ENCODE data around the gene SLC2A4RG. TPM values are rescaled to one million over a fixed set of nuclear protein-coding genes. Genes with fewer than 3 reads are reported as not detected.
"Not testable (repeated sequence)": the region's sequence is repeated elsewhere in the genome, so short reads cannot be mapped to it uniquely, and the experiment has no call there.

The SLC2A4RG gene
- total RNA-seq, 1 donor from 2014 or later = 64.1 TPM

- Histone ChIP-seq H3K4me3 (no peak overlapping the region), H3K36me3 (peaks cover 28% of the 10 kb centered on the region), H3K27ac (no peak overlapping the region), H3K9me3 (peaks cover 7% of the 10 kb centered on the region), H3K4me1 (no peaks in the 10 kb centered on the region), H3K27me3 (no peaks in the 10 kb centered on the region)
- DNase-seq = no peak
- no peak for ATAC-seq
- TF ChIP-seq, protein P1, sequence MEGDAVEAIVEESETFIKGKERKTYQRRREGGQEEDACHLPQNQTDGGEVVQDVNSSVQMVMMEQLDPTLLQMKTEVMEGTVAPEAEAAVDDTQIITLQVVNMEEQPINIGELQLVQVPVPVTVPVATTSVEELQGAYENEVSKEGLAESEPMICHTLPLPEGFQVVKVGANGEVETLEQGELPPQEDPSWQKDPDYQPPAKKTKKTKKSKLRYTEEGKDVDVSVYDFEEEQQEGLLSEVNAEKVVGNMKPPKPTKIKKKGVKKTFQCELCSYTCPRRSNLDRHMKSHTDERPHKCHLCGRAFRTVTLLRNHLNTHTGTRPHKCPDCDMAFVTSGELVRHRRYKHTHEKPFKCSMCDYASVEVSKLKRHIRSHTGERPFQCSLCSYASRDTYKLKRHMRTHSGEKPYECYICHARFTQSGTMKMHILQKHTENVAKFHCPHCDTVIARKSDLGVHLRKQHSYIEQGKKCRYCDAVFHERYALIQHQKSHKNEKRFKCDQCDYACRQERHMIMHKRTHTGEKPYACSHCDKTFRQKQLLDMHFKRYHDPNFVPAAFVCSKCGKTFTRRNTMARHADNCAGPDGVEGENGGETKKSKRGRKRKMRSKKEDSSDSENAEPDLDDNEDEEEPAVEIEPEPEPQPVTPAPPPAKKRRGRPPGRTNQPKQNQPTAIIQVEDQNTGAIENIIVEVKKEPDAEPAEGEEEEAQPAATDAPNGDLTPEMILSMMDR (IDR thresholded peaks at IDR 0.05) = no peak
- intact Hi-C loops (cut with DNase I) = no loop called here
Measured at GRCh38 chr20:63718996-63719395, 20.6 kb upstream of the SLC2A4RG start.

DNA sequence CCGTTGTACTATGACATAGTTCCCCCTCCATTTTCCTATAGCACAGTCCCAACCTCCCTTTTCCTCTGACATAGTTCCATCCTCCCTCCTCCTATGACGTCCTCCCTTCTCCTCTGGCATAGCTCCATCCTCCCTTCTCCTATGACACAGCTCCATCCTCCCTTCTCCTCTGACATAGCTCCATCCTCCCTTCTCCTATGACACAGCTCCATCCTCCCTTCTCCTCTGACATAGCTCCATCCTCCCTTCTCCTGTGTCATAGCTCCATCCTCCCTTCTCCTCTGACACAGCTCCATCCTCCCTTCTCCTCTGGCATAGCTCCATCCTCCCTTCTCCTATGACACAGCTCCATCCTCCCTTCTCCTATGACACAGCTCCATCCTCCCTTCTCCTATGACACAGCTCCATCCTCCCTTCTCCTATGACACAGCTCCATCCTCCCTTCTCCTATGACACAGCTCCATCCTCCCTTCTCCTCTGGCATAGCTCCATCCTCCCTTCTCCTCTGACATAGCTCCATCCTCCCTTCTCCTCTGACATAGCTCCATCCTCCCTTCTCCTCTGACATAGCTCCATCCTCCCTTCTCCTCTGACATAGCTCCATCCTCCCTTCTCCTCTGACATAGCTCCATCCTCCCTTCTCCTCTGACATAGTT, 16.5 kb upstream of the SLC2A4RG start:
- Histone ChIP-seq H3K9me3 (peaks cover 12% of the 10 kb centered on the region), H3K36me3 (peaks cover 22% of the 10 kb centered on the region)
- DNase-seq; ATAC-seq; H3K4me3 ChIP-seq; H3K4me1 ChIP-seq; intact Hi-C loops (cut with DNase I); H3K27ac ChIP-seq; H3K27me3 ChIP-seq: not testable (repeated sequence)

DNA sequence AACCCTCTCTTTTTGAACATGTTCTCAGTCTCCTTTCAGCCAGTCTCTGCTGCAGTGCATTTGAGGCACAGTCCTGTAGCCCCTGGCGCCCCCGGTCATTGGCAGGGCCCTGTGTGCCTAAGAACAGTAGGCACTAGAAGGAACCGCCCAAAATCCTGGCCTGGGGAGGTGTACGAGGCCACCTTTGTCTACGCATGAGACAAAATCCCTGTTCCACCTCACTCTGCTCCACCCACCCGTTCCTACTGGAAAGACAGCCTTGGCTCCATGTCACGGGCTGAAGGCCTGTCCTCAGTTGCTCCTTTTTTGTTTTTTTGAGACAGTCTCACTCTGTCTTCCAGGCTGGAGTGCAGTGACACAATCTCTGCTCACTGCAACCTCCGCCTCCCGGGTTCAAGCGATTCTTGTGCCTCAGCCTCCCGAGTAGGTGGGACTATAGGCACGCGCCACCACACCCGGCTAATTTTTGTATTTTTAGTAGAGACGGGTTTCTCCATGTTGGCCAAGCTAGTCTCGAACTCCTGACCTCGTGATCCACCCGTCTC, 9.3 kb upstream of the SLC2A4RG start:
- H3K9me3 ChIP-seq; H3K27me3 ChIP-seq; intact Hi-C loops (cut with DNase I); DNase-seq; H3K27ac ChIP-seq; H3K4me3 ChIP-seq; ATAC-seq: not testable (repeated sequence)
- Histone ChIP-seq H3K4me1 (peaks cover 12% of the 10 kb centered on the region), H3K36me3 (peaks cover 18% of the 10 kb centered on the region)

DNA sequence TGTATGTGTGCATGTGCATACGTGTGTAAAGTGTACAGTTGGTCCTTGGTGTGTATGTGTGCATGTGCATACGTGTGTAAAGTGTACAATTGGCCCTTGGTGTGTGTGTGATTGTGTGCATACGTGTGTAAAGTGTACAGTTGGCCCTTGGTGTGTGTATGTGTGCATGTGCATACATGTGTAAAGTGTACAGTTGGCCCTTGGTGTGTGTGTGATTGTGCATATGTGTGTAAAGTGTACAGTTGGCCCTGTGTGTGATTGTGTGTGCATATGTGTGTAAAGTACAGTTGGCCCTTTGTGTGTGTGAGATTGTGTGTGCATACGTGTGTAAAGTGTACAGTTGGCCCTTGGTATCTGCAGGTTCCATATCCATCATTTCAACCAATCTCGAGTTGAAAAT, 8.2 kb upstream of the SLC2A4RG start:
- intact Hi-C loops (cut with DNase I) = no loop called here
- H3K36me3 ChIP-seq = peaks cover 27% of the 10 kb centered on the region

DNA sequence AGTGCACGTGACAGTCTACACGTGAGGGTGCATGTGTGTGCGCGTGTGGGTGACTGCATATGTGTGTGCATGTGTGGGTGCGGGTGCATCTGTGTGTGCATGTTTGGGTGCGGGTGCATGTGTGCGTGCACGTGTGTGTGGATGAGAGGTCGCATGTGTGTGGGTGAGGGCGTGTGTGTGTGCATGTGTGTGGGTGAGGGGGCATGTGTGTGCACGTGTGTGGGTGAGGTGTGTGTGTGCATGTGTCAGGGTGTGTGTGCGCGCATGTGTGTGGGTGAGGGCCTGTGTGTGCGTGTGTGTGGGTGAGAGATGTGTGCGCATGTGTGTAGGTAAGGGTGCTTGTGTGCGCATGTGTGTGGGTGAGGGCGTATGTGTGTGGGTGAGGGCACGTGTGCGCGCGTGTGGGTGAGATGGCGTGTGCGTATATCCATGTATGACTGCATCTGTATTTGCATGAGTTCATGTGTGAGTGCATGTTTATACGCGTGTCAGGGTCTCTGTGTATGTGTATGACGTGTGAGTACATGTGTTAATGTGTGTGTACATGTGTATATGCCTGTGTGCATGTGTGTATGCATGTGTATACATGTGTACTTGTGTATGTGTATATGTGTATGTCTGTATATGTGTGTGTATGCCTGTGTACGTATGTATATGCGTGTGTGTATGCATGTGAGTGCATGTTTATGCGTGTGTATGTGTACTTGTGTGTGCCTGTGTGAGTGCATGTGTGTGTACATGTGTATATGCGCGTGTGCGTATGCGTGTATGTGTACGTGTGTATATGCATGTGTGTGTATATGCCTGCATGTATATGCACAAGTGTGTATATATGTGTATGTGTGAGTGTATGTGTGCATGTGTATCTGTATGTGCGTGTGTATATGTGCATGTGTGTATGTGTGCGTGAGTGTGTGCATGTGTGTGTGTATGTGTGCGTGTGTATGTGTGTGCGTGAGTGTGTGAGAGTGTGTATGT, 7.2 kb upstream of the SLC2A4RG start:
- Histone ChIP-seq H3K36me3 (peaks cover 27% of the 10 kb centered on the region), H3K4me3 (no peak overlapping the region), H3K27ac (no peak overlapping the region), H3K27me3 (no peaks in the 10 kb centered on the region), H3K4me1 (peaks cover 14% of the 10 kb centered on the region), H3K9me3 (no peaks in the 10 kb centered on the region)
- ATAC-seq (no peak), DNase-seq (no peak)
- intact Hi-C loops (cut with DNase I) = no loop called here
- TF ChIP-seq, protein P1 (IDR thresholded peaks at IDR 0.05) = no peak

More for the DNA sequence above, 8.2 kb upstream of the SLC2A4RG start:
- Histone ChIP-seq H3K4me1 (peaks cover 12% of the 10 kb centered on the region), H3K4me3 (no peak overlapping the region), H3K27ac (no peak overlapping the region), H3K9me3 (no peaks in the 10 kb centered on the region), H3K27me3 (no peaks in the 10 kb centered on the region)
- TF ChIP-seq, protein P1 (IDR thresholded peaks at IDR 0.05) = no peak
- ATAC-seq (no peak), DNase-seq (no peak)

DNA sequence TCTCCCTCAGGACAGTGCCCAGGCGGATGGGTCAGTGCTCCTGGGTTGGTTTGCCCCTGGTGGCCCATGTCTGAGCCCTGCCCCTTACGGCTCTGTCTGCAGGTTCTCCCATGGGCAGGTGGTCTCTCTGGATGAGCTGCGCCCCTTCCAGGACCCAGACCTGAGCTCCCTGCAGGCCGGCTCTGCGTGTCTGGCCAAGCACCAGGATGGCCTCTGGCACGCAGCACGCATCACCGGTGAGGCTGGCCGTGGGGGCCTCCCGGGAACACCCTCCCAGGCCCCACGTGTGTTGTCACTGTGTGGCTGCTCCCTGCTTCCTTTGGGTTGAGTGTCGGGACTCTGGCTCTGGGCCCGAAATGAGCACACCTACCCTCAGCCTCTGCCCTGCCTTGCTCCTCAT, 6.5 kb upstream of the SLC2A4RG start:
- no peak for ATAC-seq
- intact Hi-C loops (cut with DNase I) = no loop called here
- Histone ChIP-seq H3K27me3 (no peaks in the 10 kb centered on the region), H3K36me3 (peaks cover 27% of the 10 kb centered on the region), H3K27ac (no peak overlapping the region), H3K4me3 (no peak overlapping the region), H3K4me1 (peaks cover 16% of the 10 kb centered on the region), H3K9me3 (no peaks in the 10 kb centered on the region)
- TF ChIP-seq, protein P1 (IDR thresholded peaks at IDR 0.05) = no peak
- DNase-seq = no peak

Measured in upper lobe of right lung (tissue), 1 donor.